Limb (tissue), 2 donors: ENCODE results near the gene ZNF19.

ENCODE experiments used
- DNase-seq, 2 donors: peaks; one replicate each; pipeline ENCODE4 v3.0.0-alpha.2; 2016; ENCODE audit errors: extremely low spot score in 2 of 2

The ZNF19 gene

DNA sequence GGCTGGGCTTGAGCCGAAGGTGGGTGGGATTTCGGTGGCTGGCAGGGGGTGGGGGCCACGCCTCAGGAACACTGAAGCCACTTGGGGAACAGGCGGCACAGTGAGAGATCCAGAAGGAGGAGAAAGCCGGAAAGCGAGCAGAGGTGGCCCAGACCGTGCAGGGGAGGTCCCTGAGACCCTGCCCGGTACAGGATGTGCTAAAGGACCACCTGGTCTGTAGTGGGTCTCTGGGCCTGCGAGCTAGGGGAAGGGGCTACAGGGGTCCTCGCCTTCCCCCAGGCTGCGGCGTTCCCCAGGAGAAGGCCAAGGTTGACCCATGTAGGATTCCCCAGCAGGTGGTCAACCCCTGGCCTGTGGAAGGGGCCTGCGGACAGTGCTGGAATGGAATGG is 47.1 kb downstream of the ZNF19 start, which contains the start of gene TLE7:
Gene TLE7 (minus strand): TSS at position 4 of the 390 bp plus-strand sequence. CDS start 8,730 bp downstream, outside the sequence.
- DNase-seq: no peak

DNA sequence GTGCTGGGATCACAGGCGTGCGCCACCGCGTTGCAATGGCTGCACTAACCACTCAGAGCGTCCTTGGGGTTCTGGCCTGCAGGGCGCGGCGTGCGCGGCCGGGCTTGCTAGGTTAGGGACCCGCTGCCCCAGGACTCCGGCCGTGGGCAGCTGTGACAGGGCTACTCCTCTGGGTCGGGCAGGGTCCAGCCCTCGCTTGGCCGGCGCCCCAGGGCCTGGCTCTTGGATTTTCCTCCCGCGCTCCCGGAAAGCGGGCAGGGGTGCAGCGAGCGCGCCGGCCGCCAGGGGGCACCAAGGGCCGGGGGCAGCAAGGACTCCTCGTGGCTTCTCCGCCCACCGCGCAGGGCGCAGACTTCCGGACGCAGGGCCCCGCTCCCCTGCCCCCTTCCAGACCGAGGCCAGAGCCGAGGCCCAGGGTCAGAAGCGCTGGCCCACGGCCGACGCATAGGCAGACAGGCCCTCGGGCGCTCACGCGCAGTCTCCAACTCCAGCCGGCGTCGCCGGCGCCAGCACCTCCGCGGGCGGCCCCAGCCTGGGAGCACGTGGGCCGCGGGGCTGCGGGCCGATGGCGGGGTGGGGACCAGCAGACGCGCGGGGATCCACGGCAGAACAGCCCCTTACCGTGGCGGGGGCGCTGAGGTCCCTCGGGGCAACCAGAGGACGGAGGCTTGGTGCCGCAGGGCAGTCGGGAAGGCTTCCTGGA is 47.6 kb downstream of the ZNF19 start:
- no peak for DNase-seq

DNA sequence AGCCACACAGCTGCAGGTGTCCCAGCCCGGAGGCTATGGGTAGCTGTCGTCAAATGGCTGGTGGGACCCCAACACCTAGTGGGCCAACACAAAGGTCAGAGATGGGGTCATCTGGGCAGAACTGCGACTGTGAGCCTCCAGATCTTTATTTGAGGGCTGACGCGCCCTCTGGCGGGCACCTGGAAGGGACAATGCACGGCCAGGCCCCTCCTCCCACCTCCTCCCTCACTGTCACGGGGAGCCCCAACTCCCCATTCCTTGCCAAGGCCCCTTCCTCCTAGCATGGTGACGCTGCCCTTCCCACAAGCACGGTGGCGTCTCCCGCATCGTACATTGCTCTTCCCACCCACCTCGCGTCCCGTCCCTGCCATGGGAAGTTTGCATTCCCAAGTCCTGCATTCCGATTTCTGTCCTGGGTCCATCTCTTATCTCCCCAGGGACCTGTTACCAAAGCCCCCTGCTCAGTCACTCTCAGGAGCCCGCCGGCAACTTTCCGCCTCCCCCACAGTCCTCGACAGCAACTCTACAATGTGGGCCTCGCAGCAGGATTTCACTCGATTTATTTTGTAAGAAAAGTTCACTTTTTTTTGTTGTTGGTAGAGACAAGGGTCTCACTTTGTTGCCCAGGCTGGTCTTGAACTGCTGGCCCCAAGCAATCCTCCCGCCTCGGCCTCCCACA is 48.3 kb downstream of the ZNF19 start:
- DNase-seq: no peak

DNA sequence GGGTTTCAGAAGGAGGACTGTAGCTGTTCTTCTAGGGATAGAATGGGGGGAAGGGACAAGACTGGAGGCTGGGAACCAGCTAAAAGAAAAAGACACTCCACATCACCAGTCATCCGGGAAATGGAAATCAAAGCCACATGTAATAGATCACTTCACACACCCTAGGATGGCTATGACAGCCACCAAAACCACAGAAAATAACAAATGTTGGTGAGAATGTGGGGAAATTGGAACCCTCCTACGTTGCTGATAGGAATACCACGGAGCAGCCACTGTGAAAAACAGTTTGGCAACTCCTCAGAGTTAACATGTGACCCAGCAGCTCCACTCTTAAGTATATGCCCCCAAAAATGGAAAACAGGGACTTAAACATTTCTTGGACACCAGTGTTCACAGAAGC is 49.6 kb downstream of the ZNF19 start:
- DNase-seq: no peak

DNA sequence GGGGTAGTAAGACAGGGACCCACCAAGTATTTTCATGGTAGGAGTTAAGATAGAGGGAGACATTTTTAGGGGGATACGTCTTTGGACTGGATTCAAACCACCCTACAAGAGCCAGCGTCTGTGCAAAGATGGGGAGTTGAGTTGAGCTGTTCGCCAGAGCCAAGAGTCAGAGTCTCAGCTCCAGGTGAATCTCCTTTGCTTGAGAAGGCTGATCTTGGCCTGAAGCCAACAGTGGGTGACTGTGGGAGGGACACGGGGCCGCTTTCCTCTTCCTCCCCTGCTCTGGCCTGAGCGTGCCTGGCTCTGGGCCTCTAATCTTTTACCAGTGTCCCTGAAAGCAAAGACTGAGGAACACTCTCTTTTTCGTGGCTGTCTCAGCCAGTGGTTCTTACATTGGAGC is 52.7 kb downstream of the ZNF19 start:
- DNase-seq: no peak

DNA sequence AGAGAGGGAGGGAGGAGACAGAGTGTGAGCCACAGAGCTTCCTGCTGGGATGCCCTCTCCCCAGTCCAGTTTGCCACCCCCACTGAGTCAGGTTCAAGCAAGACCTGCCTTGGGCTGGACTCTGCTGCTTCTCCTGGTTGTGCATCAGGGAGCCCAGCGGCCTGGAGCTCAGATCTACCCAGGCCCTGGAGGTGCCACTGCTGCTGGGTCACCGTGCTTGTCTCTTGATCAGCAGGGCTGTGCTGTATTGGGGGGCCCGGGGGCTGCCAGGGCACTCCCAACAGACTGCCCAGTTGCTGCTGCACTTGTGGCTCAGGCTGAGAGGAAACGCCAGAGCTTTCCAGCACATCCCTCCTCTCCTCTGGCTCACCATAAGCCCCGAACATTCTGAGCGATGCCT is 56.2 kb downstream of the ZNF19 start:
- DNase-seq: no peak

DNA sequence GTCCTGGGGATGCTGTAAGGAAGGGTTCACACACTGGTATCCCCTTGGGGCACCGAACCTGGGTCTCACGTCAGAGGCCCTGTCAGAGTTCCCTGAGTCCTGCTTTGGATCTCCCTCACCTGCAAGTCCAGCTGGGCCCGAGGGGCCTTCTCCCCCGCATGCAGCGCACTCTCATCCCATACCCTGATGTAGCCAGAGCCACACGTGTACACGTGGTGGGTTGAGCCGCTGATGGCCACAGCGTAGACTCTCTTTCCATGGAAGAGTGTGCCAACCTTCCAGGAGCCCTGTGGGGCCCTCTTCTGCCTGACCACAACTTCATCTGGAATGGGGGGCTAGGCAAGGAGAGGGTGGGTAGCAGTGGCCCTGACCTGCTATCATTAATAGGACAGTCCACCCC is 57.1 kb downstream of the ZNF19 start:
- no peak for DNase-seq

DNA sequence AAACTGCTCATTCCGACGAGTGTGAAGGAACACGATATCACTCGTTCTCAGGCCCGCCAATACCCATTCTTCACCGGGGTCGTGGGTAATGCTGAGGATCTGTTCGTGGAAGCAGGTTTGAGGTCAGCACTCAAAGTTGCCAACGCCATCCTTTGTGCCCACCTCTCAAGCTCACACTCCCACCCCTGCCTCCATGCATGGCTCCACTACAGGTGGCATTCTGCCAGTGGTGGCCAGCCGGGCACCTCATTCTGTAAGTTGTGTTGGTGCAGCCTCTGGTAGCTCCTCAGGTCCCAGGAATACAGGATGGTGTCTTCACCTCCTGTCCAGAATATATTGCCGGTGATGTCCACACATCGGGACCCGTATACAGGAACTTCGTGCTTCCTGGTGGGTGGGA is 57.9 kb downstream of the ZNF19 start:
- no peak for DNase-seq

DNA sequence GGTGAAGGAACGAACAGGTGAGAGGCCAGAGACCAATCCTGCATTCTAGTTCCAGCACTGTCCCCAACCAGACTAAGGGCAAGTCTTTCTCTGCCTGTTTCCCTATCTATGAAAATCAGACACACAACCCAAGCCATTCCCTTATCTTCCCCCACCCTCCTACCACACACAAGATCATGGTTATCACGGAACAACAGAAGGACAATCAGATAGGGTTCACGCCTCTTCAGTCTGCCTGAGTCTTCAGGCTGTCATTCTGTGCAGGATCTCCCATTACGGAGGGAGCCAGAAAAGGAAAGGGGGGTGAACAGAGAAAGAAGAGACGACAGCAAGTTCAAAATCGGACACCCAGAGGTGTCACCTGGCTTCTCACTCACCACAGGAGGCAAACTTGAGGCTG is 58.4 kb downstream of the ZNF19 start:
- DNase-seq: no peak

DNA sequence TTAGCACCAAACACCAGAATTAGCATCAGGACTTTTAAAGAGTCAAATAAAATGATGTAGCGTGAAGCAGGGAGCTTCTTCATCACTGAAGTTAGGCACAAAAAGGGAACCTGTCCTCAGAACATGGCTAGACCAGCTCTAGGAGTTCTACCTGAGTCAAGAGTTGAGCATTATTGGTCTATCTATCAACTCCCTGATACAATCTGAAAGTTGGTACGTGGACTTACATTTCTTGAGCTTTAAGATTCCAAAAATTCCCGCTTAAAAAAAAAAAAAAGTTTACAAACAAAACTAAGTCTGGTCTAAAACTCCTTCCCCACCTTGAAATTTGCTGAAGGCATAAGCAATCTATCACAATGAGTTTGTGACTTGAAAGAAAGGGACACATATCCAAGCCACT is 59.5 kb downstream of the ZNF19 start:
- DNase-seq: no peak

DNA sequence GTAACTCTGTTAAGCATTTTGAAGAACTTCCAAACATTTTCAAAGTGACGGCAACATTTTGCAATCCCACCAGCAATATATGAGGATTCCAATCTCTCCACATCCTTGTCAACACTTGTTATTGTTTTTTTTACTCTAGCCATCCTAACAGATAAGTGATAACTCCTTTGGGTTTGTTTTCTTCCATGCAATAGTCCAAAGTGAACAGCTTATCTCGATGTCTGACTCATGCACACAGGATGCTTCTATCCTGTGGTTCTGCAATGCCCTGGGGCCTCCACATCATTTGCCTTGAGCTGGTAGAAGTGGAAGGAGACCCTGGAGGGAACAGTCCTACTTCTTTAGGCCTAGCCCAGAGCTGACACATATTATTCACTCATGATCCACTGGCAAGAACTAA is 60.2 kb downstream of the ZNF19 start:
- no peak for DNase-seq

DNA sequence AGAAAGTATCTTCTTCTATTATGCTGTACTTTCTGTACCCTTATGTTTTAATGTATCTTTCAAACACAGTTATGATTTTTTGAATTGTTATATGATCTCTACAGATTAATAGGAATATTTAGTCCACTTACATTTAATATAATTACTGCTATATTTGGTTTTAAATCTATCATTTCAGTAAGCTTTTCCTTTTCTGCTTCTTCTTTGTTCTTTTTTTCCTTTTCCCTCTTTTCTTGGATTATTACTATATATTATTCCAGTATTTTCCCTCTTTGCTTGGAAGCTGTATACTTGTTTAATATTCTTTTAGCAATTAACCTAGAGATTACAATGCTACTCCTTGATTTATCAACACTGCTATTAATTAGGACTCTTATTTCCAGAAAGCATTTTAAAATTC is 60.7 kb downstream of the ZNF19 start:
- DNase-seq: no peak

DNA sequence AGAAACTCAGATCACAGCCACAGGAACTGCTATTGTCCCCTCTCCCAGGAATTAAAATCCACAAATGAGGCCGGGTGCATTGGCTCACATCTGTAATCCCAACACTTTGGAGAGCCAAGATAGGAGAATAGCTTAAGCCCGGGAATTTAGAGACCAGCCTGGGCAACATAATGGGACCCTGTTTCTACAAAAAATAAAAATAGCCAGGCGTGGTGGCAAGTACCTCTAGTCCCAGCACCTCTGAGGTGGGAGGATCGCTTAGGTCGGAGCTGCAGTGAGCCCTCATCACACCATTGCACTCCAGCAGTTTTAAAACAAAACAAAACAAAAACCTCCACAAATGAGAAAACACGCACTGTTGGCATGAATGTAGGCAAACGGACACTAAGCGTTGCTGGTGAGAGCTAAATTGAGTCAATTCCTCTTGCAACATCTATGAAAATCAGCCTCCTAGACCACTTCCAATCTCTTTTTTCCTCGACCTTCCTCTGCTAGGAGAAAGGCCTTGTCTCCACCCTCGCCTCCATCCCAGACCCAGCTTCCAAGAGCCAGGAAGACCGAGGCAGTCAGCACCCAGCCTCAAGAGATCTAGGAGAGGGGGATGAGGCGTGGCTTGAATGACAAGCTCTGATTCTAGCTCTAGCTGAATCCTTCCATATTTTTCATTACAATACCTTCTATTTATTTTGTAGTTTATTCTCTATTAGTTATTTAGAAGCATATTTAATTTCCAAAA is 62.1 kb downstream of the ZNF19 start:
- DNase-seq: no peak

DNA sequence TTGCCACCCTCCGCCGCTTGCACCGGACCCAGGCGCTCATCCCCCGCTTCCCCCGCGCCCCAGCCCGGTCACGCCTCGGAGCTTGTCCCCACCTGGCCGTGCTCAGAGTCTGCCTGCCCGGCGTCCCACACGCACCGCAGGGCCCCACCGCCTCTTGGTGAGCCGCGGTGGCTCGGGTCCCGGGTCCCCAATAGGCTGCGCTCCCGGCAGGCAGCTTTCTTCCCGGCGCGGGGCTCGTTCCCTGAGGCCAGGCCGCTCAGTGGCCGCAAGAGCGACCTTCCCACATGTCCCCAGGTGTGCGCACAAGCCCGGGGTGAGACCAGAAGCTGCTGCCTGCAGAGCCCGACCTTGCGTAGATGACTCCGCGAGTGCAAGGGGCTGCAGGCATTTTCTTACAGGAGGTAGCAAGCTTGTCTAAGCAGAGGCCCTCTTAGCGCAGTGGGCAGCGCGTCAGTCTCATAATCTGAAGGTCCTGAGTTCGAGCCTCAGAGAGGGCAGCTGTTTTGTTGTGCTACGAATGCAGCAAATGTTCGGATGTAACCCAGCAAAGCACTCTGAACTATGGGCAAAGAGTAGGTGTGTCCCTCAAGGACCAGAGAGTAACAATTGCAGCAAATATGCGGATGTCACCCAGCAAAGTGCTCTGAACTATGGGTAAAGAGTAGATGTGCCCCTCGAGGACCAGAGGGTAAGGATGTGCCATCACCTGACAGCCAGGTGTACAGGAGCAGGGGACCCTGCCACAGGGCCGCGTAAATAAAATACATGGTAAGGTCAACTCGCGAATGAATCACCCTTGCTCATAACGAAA is 62.9 kb downstream of the ZNF19 start:
- peak in 1 of 2 donors; percentile 67 for DNase-seq

DNA sequence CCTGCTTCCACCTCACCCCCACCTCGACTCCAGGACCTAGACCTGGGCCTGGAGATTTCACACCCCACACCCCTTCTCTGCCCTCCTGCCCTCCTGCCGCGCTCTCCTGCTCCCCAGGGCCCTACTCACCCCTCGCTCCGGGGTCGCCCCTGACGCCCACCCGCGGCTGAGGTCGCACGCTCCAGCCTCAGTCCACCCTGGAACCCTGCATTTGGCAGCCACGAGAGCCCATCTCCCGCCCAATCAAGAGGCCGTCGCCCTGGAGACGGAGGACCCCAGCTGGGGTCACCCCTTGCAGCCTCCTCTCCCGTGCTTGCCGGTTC is 63.4 kb downstream of the ZNF19 start:
- no peak for DNase-seq

DNA sequence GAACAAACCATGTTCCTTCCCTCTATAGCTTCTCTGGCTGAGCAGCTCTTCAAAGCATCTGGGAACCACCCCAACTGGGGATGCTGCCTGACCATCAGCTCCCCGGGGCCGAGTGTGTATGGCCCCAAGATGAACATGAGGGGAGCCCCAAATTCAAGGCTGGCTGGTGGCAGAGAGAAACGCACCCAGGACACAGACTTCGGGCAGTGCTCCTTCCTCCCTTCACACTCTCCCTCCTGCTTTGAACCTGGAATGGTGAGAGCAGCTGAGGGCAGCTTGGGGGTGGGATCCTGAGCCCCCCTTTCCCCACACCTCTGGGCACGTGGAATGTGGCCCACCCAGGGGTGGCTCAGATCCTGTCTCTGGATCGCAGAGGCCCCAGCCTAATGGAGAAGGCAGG is 64.5 kb downstream of the ZNF19 start:
- no peak for DNase-seq

DNA sequence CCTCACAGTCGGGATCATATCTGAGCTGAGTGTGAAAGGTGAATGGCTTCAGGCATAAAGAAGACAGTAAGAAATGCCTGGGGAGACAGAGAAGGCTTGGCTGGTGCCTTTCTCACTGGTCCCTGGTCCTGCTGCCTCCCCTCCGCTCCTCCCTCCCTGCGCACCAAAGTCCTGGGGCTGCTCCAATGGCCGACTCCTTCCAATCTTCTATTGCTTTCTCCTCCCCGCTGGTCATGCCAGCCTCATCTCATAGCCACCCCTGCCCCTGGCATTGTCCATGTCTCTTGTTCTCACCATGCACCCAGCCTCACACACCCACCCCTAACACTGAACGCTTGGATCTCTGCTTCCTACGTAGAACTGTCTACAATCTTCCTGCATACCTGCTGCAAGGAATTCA is 65.3 kb downstream of the ZNF19 start:
- DNase-seq: no peak
